ENCODE measurements around the gene TEPSIN. TPM values are rescaled to one million over a fixed set of nuclear protein-coding genes. Genes with fewer than 3 reads are reported as not detected.

TEPSIN gene
- total RNA-seq, 1 experiment from 2014 or later = 14.5 TPM

DNA sequence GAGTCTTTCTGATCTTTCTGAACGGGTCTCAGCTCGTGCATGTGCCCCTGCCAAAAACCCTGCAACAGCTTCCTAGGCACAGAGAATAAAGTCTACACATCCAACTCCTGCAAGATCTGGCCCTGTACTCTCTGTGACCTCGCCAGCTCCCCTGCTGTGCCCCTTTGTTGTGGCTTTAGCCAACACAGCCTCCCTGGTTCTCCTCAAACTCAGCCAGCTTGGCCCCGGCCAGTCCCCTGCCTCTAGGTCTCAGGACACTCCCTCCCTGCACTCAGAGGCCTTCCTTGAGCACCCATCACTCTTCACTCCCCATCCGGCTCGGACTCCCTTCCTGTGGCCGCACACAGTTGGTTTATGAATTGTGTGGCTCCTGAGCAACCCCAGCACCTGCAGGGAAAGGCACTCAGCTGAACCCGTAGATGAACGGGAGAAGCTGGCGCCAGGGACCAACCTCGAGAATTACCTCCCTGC, 17.4 kb downstream of the TEPSIN start:
- no peaks in the 10 kb centered on the region for H3K9me3 ChIP-seq (ENCODE audit: low read length)
- no peaks in the 10 kb centered on the region for H3K27me3 ChIP-seq (ENCODE audit: low read length)
- H4K20me1 ChIP-seq (ENCODE audit: insufficient read depth, low read depth, low read length) = no peaks in the 10 kb centered on the region
- no peaks in the 10 kb centered on the region for H3K36me3 ChIP-seq (ENCODE audit: insufficient read depth, low read length)
- peaks cover 9% of the 10 kb centered on the region for H3K4me1 ChIP-seq (ENCODE audit: low read length)
- H3K27ac ChIP-seq (ENCODE audit: low read length) = no peak overlapping the region
- no peak for DNase-seq
- peaks cover 4% of the 10 kb centered on the region; the same call in 1 of the 2 replicates for H3K79me2 ChIP-seq (ENCODE audit: low read length)
- H3K4me3 ChIP-seq (ENCODE audit: low read length) = peak overlapping the region; percentile 94; the same call in 1 of the 2 replicates
- H3K9ac ChIP-seq (ENCODE audit: low read length) = peak overlapping the region; percentile 81; the same call in 1 of the 2 replicates
- H2AFZ ChIP-seq (ENCODE audit: low read length) = no peak overlapping the region
- H3K9me2 ChIP-seq (replicated peaks; ENCODE audit: insufficient read depth, low read length) = no peaks in the 10 kb centered on the region
- H3K4me2 ChIP-seq (ENCODE audit: low read depth, low read length, poor library complexity, severe bottlenecking) = peak overlapping the region; percentile 92

- Histone ChIP-seq H3K27me3 (ENCODE audit: low read length) (no peaks in the 10 kb centered on the region), H3K27ac (ENCODE audit: low read length) (no peak overlapping the region), H4K20me1 (ENCODE audit: insufficient read depth, low read depth, low read length) (no peaks in the 10 kb centered on the region), H2AFZ (ENCODE audit: low read length) (no peak overlapping the region), H3K4me3 (ENCODE audit: low read length) (no peak overlapping the region), H3K4me1 (ENCODE audit: low read length) (peaks cover 9% of the 10 kb centered on the region), H3K36me3 (ENCODE audit: insufficient read depth, low read length) (no peaks in the 10 kb centered on the region), H3K9ac (ENCODE audit: low read length) (no peak overlapping the region), H3K9me2 (replicated peaks; ENCODE audit: insufficient read depth, low read length) (no peaks in the 10 kb centered on the region), H3K79me2 (ENCODE audit: low read length) (peaks cover 4% of the 10 kb centered on the region; the same call in 1 of the 2 replicates), H3K9me3 (ENCODE audit: low read length) (no peaks in the 10 kb centered on the region), H3K4me2 (ENCODE audit: low read depth, low read length, poor library complexity, severe bottlenecking) (no peak overlapping the region)
- no peak for DNase-seq
These were observed 19.2 kb downstream of the TEPSIN start for GRCh38 chr17:81219476-81220180.

GRCh38 chr17:81218991-81219390, 19.9 kb downstream of the TEPSIN start:
- peaks cover 4% of the 10 kb centered on the region; the same call in 1 of the 2 replicates for H3K79me2 ChIP-seq (ENCODE audit: low read length)
- no peaks in the 10 kb centered on the region for H3K27me3 ChIP-seq (ENCODE audit: low read length)
- H3K9me2 ChIP-seq (replicated peaks; ENCODE audit: insufficient read depth, low read length) = no peaks in the 10 kb centered on the region
- H3K4me3 ChIP-seq (ENCODE audit: low read length) = no peak overlapping the region
- no peak overlapping the region for H3K9ac ChIP-seq (ENCODE audit: low read length)
- H3K4me2 ChIP-seq (ENCODE audit: low read depth, low read length, poor library complexity, severe bottlenecking) = no peak overlapping the region
- H3K4me1 ChIP-seq (ENCODE audit: low read length) = peaks cover 9% of the 10 kb centered on the region
- H2AFZ ChIP-seq (ENCODE audit: low read length) = no peak overlapping the region
- no peaks in the 10 kb centered on the region for H4K20me1 ChIP-seq (ENCODE audit: insufficient read depth, low read depth, low read length)
- no peak for DNase-seq
- H3K36me3 ChIP-seq (ENCODE audit: insufficient read depth, low read length) = no peaks in the 10 kb centered on the region
- no peaks in the 10 kb centered on the region for H3K9me3 ChIP-seq (ENCODE audit: low read length)
- no peak overlapping the region for H3K27ac ChIP-seq (ENCODE audit: low read length)

GRCh38 chr17:81218459-81218858, 20.4 kb downstream of the TEPSIN start:
- Histone ChIP-seq H3K4me2 (ENCODE audit: low read depth, low read length, poor library complexity, severe bottlenecking) (no peak overlapping the region), H3K9me2 (replicated peaks; ENCODE audit: insufficient read depth, low read length) (no peaks in the 10 kb centered on the region), H3K79me2 (ENCODE audit: low read length) (peaks cover 4% of the 10 kb centered on the region; the same call in 1 of the 2 replicates), H3K36me3 (ENCODE audit: insufficient read depth, low read length) (no peaks in the 10 kb centered on the region), H2AFZ (ENCODE audit: low read length) (no peak overlapping the region), H3K9ac (ENCODE audit: low read length) (no peak overlapping the region), H3K4me1 (ENCODE audit: low read length) (peaks cover 9% of the 10 kb centered on the region), H3K4me3 (ENCODE audit: low read length) (no peak overlapping the region), H3K27ac (ENCODE audit: low read length) (no peak overlapping the region), H3K9me3 (ENCODE audit: low read length) (no peaks in the 10 kb centered on the region), H4K20me1 (ENCODE audit: insufficient read depth, low read depth, low read length) (no peaks in the 10 kb centered on the region), H3K27me3 (ENCODE audit: low read length) (no peaks in the 10 kb centered on the region)
- no peak for DNase-seq

- no peak overlapping the region for H3K9ac ChIP-seq (ENCODE audit: low read length)
- H3K79me2 ChIP-seq (ENCODE audit: low read length) = peaks cover 4% of the 10 kb centered on the region; the same call in 1 of the 2 replicates
These were observed 21.4 kb downstream of the TEPSIN start for GRCh38 chr17:81217491-81217890.

GRCh38 chr17:81213978-81214377, 24.9 kb downstream of the TEPSIN start:
- H3K9me3 ChIP-seq (ENCODE audit: low read length) = no peaks in the 10 kb centered on the region
- H3K27ac ChIP-seq (ENCODE audit: low read length) = no peak overlapping the region
- no peaks in the 10 kb centered on the region for H4K20me1 ChIP-seq (ENCODE audit: insufficient read depth, low read depth, low read length)
- no peaks in the 10 kb centered on the region for H3K9me2 ChIP-seq (replicated peaks; ENCODE audit: insufficient read depth, low read length)
- no peaks in the 10 kb centered on the region for H3K36me3 ChIP-seq (ENCODE audit: insufficient read depth, low read length)
- no peak overlapping the region for H3K9ac ChIP-seq (ENCODE audit: low read length)
- DNase-seq = no peak
- no peaks in the 10 kb centered on the region for H3K27me3 ChIP-seq (ENCODE audit: low read length)
- no peak overlapping the region for H3K4me2 ChIP-seq (ENCODE audit: low read depth, low read length, poor library complexity, severe bottlenecking)
- H3K79me2 ChIP-seq (ENCODE audit: low read length) = no peaks in the 10 kb centered on the region
- no peak overlapping the region for H3K4me3 ChIP-seq (ENCODE audit: low read length)
- H3K4me1 ChIP-seq (ENCODE audit: low read length) = no peaks in the 10 kb centered on the region
- H2AFZ ChIP-seq (ENCODE audit: low read length) = no peak overlapping the region

More at GRCh38 chr17:81217491-81217890, 21.4 kb downstream of the TEPSIN start:
- DNase-seq = no peak
- Histone ChIP-seq H3K4me1 (ENCODE audit: low read length) (peaks cover 9% of the 10 kb centered on the region), H3K4me2 (ENCODE audit: low read depth, low read length, poor library complexity, severe bottlenecking) (no peak overlapping the region), H3K4me3 (ENCODE audit: low read length) (no peak overlapping the region), H4K20me1 (ENCODE audit: insufficient read depth, low read depth, low read length) (no peaks in the 10 kb centered on the region), H3K36me3 (ENCODE audit: insufficient read depth, low read length) (no peaks in the 10 kb centered on the region), H2AFZ (ENCODE audit: low read length) (no peak overlapping the region), H3K27me3 (ENCODE audit: low read length) (no peaks in the 10 kb centered on the region), H3K9me2 (replicated peaks; ENCODE audit: insufficient read depth, low read length) (no peaks in the 10 kb centered on the region), H3K9me3 (ENCODE audit: low read length) (no peaks in the 10 kb centered on the region), H3K27ac (ENCODE audit: low read length) (no peak overlapping the region)

DNA sequence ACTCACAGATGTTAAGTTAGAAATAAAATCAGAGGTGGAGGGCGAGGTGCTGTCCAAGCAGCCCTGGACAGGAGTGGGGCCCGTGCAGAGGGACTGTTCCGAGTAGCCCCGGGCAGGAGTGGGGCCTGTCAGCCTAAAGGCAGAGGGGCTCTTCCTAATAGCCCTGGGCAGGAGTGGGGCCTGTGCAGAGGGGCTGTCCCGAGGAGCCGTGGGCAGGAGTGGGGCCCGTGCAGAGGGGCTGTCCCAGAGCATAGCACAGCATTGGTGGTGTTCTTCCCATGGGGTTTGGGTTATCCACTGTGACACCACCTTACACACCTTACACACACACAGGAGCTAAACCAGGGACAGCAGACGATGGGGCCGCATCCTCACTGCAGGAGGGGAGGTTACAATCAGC, 26.5 kb downstream of the TEPSIN start:
- H3K4me3 ChIP-seq (ENCODE audit: low read length) = no peak overlapping the region
- no peak overlapping the region for H2AFZ ChIP-seq (ENCODE audit: low read length)
- H3K27me3 ChIP-seq (ENCODE audit: low read length) = no peaks in the 10 kb centered on the region
- no peaks in the 10 kb centered on the region; the same call in 1 of the 2 replicates for H3K4me1 ChIP-seq (ENCODE audit: low read length)
- H3K9me2 ChIP-seq (replicated peaks; ENCODE audit: insufficient read depth, low read length) = no peaks in the 10 kb centered on the region
- H3K9me3 ChIP-seq (ENCODE audit: low read length) = no peaks in the 10 kb centered on the region
- no peak overlapping the region for H3K27ac ChIP-seq (ENCODE audit: low read length)
- H3K9ac ChIP-seq (ENCODE audit: low read length) = no peak overlapping the region
- no peaks in the 10 kb centered on the region for H4K20me1 ChIP-seq (ENCODE audit: insufficient read depth, low read depth, low read length)
- no peaks in the 10 kb centered on the region for H3K79me2 ChIP-seq (ENCODE audit: low read length)
- no peak for DNase-seq
- no peaks in the 10 kb centered on the region for H3K36me3 ChIP-seq (ENCODE audit: insufficient read depth, low read length)
- H3K4me2 ChIP-seq (ENCODE audit: low read depth, low read length, poor library complexity, severe bottlenecking) = no peak overlapping the region

- DNase-seq = no peak
- Histone ChIP-seq H4K20me1 (ENCODE audit: insufficient read depth, low read depth, low read length) (no peaks in the 10 kb centered on the region), H3K79me2 (ENCODE audit: low read length) (no peaks in the 10 kb centered on the region), H3K9me2 (replicated peaks; ENCODE audit: insufficient read depth, low read length) (no peaks in the 10 kb centered on the region), H3K9ac (ENCODE audit: low read length) (no peak overlapping the region), H2AFZ (ENCODE audit: low read length) (no peak overlapping the region), H3K4me2 (ENCODE audit: low read depth, low read length, poor library complexity, severe bottlenecking) (no peak overlapping the region), H3K9me3 (ENCODE audit: low read length) (no peaks in the 10 kb centered on the region), H3K36me3 (ENCODE audit: insufficient read depth, low read length) (no peaks in the 10 kb centered on the region), H3K27me3 (ENCODE audit: low read length) (no peaks in the 10 kb centered on the region), H3K27ac (ENCODE audit: low read length) (no peak overlapping the region), H3K4me1 (ENCODE audit: low read length) (no peaks in the 10 kb centered on the region; the same call in 1 of the 2 replicates), H3K4me3 (ENCODE audit: low read length) (no peak overlapping the region)
These were observed 28.0 kb downstream of the TEPSIN start for GRCh38 chr17:81210868-81211267.

All from Karpas-422 (cell line).